Measurements from ENCODE around the gene MAP3K7CL. TPM values are rescaled to one million over a fixed set of nuclear protein-coding genes. Genes with fewer than 3 reads are reported as not detected.

MAP3K7CL gene
- total and polyA plus RNA-seq, 4 donors: 1.4 to 3.5 (median 3.1) TPM

DNA sequence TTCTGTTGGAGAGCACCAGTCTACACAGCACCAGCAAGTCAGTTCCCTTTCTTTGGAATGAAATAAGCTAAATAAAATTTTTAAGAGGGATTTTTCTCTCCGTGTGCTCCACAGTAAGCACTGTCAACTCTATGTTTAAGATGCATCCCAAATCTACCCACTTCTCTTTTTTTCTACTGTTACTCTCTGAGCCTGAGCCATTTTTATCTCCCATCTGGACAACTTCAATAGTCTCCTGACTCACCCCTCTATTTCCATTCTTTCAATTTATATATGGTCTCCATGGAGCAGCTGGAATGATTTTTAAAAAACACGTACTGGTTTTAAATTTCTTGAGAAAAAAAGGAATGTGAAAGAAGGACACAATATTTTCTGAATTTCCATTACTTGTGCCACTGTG, 32.3 kb upstream of the MAP3K7CL start (continued):
- TF ChIP-seq, protein P1, sequence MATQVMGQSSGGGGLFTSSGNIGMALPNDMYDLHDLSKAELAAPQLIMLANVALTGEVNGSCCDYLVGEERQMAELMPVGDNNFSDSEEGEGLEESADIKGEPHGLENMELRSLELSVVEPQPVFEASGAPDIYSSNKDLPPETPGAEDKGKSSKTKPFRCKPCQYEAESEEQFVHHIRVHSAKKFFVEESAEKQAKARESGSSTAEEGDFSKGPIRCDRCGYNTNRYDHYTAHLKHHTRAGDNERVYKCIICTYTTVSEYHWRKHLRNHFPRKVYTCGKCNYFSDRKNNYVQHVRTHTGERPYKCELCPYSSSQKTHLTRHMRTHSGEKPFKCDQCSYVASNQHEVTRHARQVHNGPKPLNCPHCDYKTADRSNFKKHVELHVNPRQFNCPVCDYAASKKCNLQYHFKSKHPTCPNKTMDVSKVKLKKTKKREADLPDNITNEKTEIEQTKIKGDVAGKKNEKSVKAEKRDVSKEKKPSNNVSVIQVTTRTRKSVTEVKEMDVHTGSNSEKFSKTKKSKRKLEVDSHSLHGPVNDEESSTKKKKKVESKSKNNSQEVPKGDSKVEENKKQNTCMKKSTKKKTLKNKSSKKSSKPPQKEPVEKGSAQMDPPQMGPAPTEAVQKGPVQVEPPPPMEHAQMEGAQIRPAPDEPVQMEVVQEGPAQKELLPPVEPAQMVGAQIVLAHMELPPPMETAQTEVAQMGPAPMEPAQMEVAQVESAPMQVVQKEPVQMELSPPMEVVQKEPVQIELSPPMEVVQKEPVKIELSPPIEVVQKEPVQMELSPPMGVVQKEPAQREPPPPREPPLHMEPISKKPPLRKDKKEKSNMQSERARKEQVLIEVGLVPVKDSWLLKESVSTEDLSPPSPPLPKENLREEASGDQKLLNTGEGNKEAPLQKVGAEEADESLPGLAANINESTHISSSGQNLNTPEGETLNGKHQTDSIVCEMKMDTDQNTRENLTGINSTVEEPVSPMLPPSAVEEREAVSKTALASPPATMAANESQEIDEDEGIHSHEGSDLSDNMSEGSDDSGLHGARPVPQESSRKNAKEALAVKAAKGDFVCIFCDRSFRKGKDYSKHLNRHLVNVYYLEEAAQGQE (IDR thresholded peaks at IDR 0.05): no peak
- TF ChIP-seq RAD21 (IDR thresholded peaks at IDR 0.05) (no peak), RXRA (IDR thresholded peaks at IDR 0.05) (no peak), SP1 (IDR thresholded peaks at IDR 0.05) (no peak), NR2F2 (IDR thresholded peaks at IDR 0.05) (no peak)

GRCh38 chr21:29102791-29103257, 27.6 kb upstream of the MAP3K7CL start:
- Histone ChIP-seq H3K36me3 (ENCODE audit: control insufficient read depth in 4 of 4, insufficient read depth in 3 of 4, low read depth in 1 of 4, low read length in 3 of 4) (no peaks in the 10 kb centered on the region), H3K9ac (ENCODE audit: low read depth in 1 of 2, low read length in 2 of 2) (no peak overlapping the region), H3K27me3 (ENCODE audit: control insufficient read depth in 4 of 4, insufficient read depth in 4 of 4, low read length in 3 of 4) (no peaks in the 10 kb centered on the region), H3K9me3 (ENCODE audit: control insufficient read depth in 4 of 4, low read length in 3 of 4) (no peaks in the 10 kb centered on the region), H3K4me3 (ENCODE audit: low read depth in 1 of 3, low read length in 3 of 3) (no peak overlapping the region), H3K4me1 (ENCODE audit: control insufficient read depth in 4 of 4, insufficient read depth in 4 of 4, low read length in 3 of 4) (peaks cover 0 to 7% (median 0%) of the 10 kb centered on the region in 4 donors), H3K27ac (ENCODE audit: low read depth in 1 of 2, low read length in 2 of 2) (no peak overlapping the region)
- TF ChIP-seq GABPA (IDR thresholded peaks at IDR 0.05 in 1 of 2, conservative IDR thresholded peaks at IDR 0.05 in 1 of 2): no peak
- no peak for TF ChIP-seq YY1 (IDR thresholded peaks at IDR 0.05)
- no peak for TF ChIP-seq CTCF (IDR thresholded peaks at IDR 0.05; ENCODE audit: low read depth, low read length, missing input control)
- no peak for TF ChIP-seq JUND (IDR thresholded peaks at IDR 0.05)
- TF ChIP-seq FOXA1 (IDR thresholded peaks at IDR 0.05): no peak
- TF ChIP-seq RXRA (IDR thresholded peaks at IDR 0.05): peak in 1 of 2 donors; percentile 45
- peak; percentile 30 for TF ChIP-seq SP1 (IDR thresholded peaks at IDR 0.05)
- TF ChIP-seq NR2F2 (IDR thresholded peaks at IDR 0.05): no peak
- TF ChIP-seq HNF4A (conservative IDR thresholded peaks at IDR 0.05): peak; percentile 35 to 40
- TF ChIP-seq FOXA2 (IDR thresholded peaks at IDR 0.05): peak; percentile 47
- TF ChIP-seq MAX (IDR thresholded peaks at IDR 0.05): no peak
- peak in 1 of 2 donors; percentile 12 for TF ChIP-seq RAD21 (IDR thresholded peaks at IDR 0.05)
- TF ChIP-seq, protein P1 (IDR thresholded peaks at IDR 0.05): no peak
- TF ChIP-seq, protein P2, sequence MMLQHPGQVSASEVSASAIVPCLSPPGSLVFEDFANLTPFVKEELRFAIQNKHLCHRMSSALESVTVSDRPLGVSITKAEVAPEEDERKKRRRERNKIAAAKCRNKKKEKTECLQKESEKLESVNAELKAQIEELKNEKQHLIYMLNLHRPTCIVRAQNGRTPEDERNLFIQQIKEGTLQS (IDR thresholded peaks at IDR 0.05): no peak
- no peak for TF ChIP-seq HNF4G (IDR thresholded peaks at IDR 0.05)
- no peak for TF ChIP-seq TAF1 (conservative IDR thresholded peaks at IDR 0.05)
- TF ChIP-seq, protein P3, sequence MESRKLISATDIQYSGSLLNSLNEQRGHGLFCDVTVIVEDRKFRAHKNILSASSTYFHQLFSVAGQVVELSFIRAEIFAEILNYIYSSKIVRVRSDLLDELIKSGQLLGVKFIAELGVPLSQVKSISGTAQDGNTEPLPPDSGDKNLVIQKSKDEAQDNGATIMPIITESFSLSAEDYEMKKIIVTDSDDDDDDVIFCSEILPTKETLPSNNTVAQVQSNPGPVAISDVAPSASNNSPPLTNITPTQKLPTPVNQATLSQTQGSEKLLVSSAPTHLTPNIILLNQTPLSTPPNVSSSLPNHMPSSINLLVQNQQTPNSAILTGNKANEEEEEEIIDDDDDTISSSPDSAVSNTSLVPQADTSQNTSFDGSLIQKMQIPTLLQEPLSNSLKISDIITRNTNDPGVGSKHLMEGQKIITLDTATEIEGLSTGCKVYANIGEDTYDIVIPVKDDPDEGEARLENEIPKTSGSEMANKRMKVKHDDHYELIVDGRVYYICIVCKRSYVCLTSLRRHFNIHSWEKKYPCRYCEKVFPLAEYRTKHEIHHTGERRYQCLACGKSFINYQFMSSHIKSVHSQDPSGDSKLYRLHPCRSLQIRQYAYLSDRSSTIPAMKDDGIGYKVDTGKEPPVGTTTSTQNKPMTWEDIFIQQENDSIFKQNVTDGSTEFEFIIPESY (IDR thresholded peaks at IDR 0.05): no peak
- TF ChIP-seq EGR1 (IDR thresholded peaks at IDR 0.05; ENCODE audit: low read depth in 2 of 2): no peak
- WGBS: 76% methylated on average over 2 of the region's 2 CpGs
- DNase-seq (ENCODE audit: low spot score): no peak
